HG03520 (cell line): ENCODE data around the gene GRWD1.
"Not testable (repeated sequence)": the region's sequence is repeated elsewhere in the genome, so short reads cannot be mapped to it uniquely, and the experiment has no call there.

ENCODE experiments used
- ATAC-seq: cut with Tn5 transposase; IDR thresholded peaks from one replicate; pipeline ENCODE4 v1.9.1; 2021; ENCODE audit warnings: mild to moderate bottlenecking, moderate library complexity; ENCODE audit not compliant: unreplicated experiment

The GRWD1 gene

GRCh38 chr19:48478339-48479256 is 32.8 kb downstream of the GRWD1 start:
- no peak for ATAC-seq

GRCh38 chr19:48479686-48480085 is 33.9 kb downstream of the GRWD1 start:
- no peak for ATAC-seq

- ATAC-seq: no peak
Measured at GRCh38 chr19:48480183-48480557, 34.4 kb downstream of the GRWD1 start.

GRCh38 chr19:48480558-48481500 is 35.0 kb downstream of the GRWD1 start:
- no peak for ATAC-seq

GRCh38 chr19:48481846-48482639 is 36.3 kb downstream of the GRWD1 start:
- no peak for ATAC-seq

GRCh38 chr19:48483301-48483700 is 37.5 kb downstream of the GRWD1 start:
- no peak for ATAC-seq

GRCh38 chr19:48484247-48484893 is 38.6 kb downstream of the GRWD1 start:
- no peak for ATAC-seq

- no peak for ATAC-seq
Measured at GRCh38 chr19:48484931-48485612, 39.3 kb downstream of the GRWD1 start.

- not testable (repeated sequence) for ATAC-seq
Measured at GRCh38 chr19:48486706-48487105, 40.9 kb downstream of the GRWD1 start.

GRCh38 chr19:48487544-48487943 is 41.8 kb downstream of the GRWD1 start:
- ATAC-seq: no peak

GRCh38 chr19:48487948-48488347 is 42.2 kb downstream of the GRWD1 start:
- no peak for ATAC-seq

- not testable (repeated sequence) for ATAC-seq
Measured at GRCh38 chr19:48488478-48488877, 42.7 kb downstream of the GRWD1 start.

- ATAC-seq: no peak
Measured at GRCh38 chr19:48489608-48490216, 43.9 kb downstream of the GRWD1 start.

- ATAC-seq: no peak
Measured at GRCh38 chr19:48490981-48491792, 45.4 kb downstream of the GRWD1 start.

- no peak for ATAC-seq
Measured at GRCh38 chr19:48491793-48492123, 46.0 kb downstream of the GRWD1 start.

- ATAC-seq: peak; percentile 48
Measured at GRCh38 chr19:48492925-48493717, 47.3 kb downstream of the GRWD1 start.

- no peak for ATAC-seq
Measured at GRCh38 chr19:48493718-48494401, 48.1 kb downstream of the GRWD1 start.
